Uterus (tissue), 4 donors: ENCODE measurements around the gene TXK. TPM values are rescaled to one million over a fixed set of nuclear protein-coding genes. Genes with fewer than 3 reads are reported as not detected.

Source experiments
- DNase-seq, 2 donors: peaks; one replicate each; pipeline ENCODE4 v3.0.0-alpha.2; 2019 to 2020
- H3K27ac ChIP-seq, 2 donors: fragments of 200-600 bp; sonication (generic); 1 replicate in 1 of 2; 2 replicates in 1 of 2; pipeline ENCODE4 v1.5.1; 2016 to 2018
- H3K27me3 ChIP-seq, 2 donors: fragments of 200-600 bp; sonication (generic); one replicate each; pipeline ENCODE4 v1.5.1; 2018 to 2019; ENCODE audit warnings: control low read depth in 1 of 2
- H3K36me3 ChIP-seq, 2 donors: fragments of 200-600 bp; sonication (generic); one replicate each; pipeline ENCODE4 v1.5.1; 2019; ENCODE audit warnings: control low read depth in 1 of 2
- H3K4me1 ChIP-seq, 2 donors: fragments of 200-600 bp; sonication (generic); one replicate each; pipeline ENCODE4 v1.5.1; 2018 to 2019; ENCODE audit warnings: control low read depth in 1 of 2
- H3K4me3 ChIP-seq, 2 donors: fragments of 200-600 bp; sonication (generic); 1 replicate in 1 of 2; 2 replicates in 1 of 2; pipeline ENCODE4 v1.5.1; 2018 to 2019; ENCODE audit warnings: mild to moderate bottlenecking in 1 of 2
- H3K9me3 ChIP-seq, 2 donors: fragments of 200-600 bp; sonication (generic); one replicate each; pipeline ENCODE4 v1.5.1; 2019; ENCODE audit warnings: control low read depth in 1 of 2
- CTCF ChIP-seq, 4 experiments: fragments of 200-600 bp in 2 of 4; fragments of 450-650 bp in 2 of 4; sonication (generic) in 2 of 4; IDR thresholded peaks; one replicate each; pipeline ENCODE4 v1.5.1; 2016 to 2019; ENCODE audit warnings: antibody characterized with exemption in 4 of 4, mild to moderate bottlenecking in 2 of 4, moderate library complexity in 1 of 4
- POLR2A ChIP-seq, 2 donors: fragments of 450-650 bp; IDR thresholded peaks; one replicate each; pipeline ENCODE4 v1.6.1; 2016; ENCODE audit warnings: antibody characterized with exemption in 2 of 2, mild to moderate bottlenecking in 1 of 2, moderate library complexity in 1 of 2
- intact Hi-C: fragments of 100-400 bp; cut with DNase I; formaldehyde crosslinking; loops from one replicate; pipeline ENCODE4 v1.15.1; 2023; ENCODE audit warnings: low total_unique reads
- total RNA-seq, 4 donors: library from RNA; depleted of rRNA in 3 of 4; stranded (reverse); fragments of >200 nt in 3 of 4; gene quantifications; one replicate each; pipeline versions ENCODE4 v1.1.0 to v1.2.4, GENCODE V29; 2014 to 2023
- donor health status: DM: yes; HTN: yes; CAD: no.

The TXK gene
- total RNA-seq, 4 donors from 2014 or later: 1.3 to 6.4 (median 3.1) TPM; not detected in 1

- Histone ChIP-seq H3K36me3 (no peaks in the 10 kb centered on the region), H3K27me3 (no peaks in the 10 kb centered on the region), H3K4me3 (no peak overlapping the region), H3K9me3 (no peaks in the 10 kb centered on the region), H3K27ac (no peak overlapping the region), H3K4me1 (no peaks in the 10 kb centered on the region)
- TF ChIP-seq CTCF (IDR thresholded peaks at IDR 0.05) (no peak), POLR2A (IDR thresholded peaks at IDR 0.05) (no peak)
- no peak for DNase-seq
- intact Hi-C loops: no loop called here
Measured at GRCh38 chr4:48163746-48164145, 29.7 kb upstream of the TXK start.

GRCh38 chr4:48162162-48162561 is 28.1 kb upstream of the TXK start:
- Histone ChIP-seq H3K36me3 (no peaks in the 10 kb centered on the region), H3K27me3 (no peaks in the 10 kb centered on the region), H3K9me3 (no peaks in the 10 kb centered on the region), H3K4me3 (no peak overlapping the region), H3K27ac (no peak overlapping the region), H3K4me1 (no peaks in the 10 kb centered on the region)
- intact Hi-C loops: no loop called here
- DNase-seq: no peak
- TF ChIP-seq CTCF (IDR thresholded peaks at IDR 0.05): no peak
- no peak for TF ChIP-seq POLR2A (IDR thresholded peaks at IDR 0.05)

- Histone ChIP-seq H3K4me3 (no peak overlapping the region), H3K27me3 (no peaks in the 10 kb centered on the region), H3K4me1 (no peaks in the 10 kb centered on the region), H3K9me3 (peaks cover 0 to 15% of the 10 kb centered on the region in 2 donors), H3K36me3 (no peaks in the 10 kb centered on the region), H3K27ac (no peak overlapping the region)
- intact Hi-C loops: no loop called here
- TF ChIP-seq CTCF (IDR thresholded peaks at IDR 0.05) (no peak), POLR2A (IDR thresholded peaks at IDR 0.05) (no peak)
- DNase-seq: no peak
Measured at GRCh38 chr4:48157271-48157670, 23.2 kb upstream of the TXK start.

GRCh38 chr4:48156423-48156822 is 22.4 kb upstream of the TXK start:
- Histone ChIP-seq H3K4me3 (no peak overlapping the region), H3K4me1 (no peaks in the 10 kb centered on the region), H3K36me3 (no peaks in the 10 kb centered on the region), H3K27ac (no peak overlapping the region), H3K27me3 (no peaks in the 10 kb centered on the region), H3K9me3 (peaks cover 0 to 15% of the 10 kb centered on the region in 2 donors)
- TF ChIP-seq POLR2A (IDR thresholded peaks at IDR 0.05) (no peak), CTCF (IDR thresholded peaks at IDR 0.05) (no peak)
- intact Hi-C loops: no loop called here
- DNase-seq: no peak

- Histone ChIP-seq H3K27ac (no peak overlapping the region), H3K36me3 (no peaks in the 10 kb centered on the region), H3K9me3 (peaks cover 0 to 15% of the 10 kb centered on the region in 2 donors), H3K4me3 (no peak overlapping the region), H3K27me3 (no peaks in the 10 kb centered on the region), H3K4me1 (no peaks in the 10 kb centered on the region)
- no peak for DNase-seq
- intact Hi-C loops: no loop called here
- no peak for TF ChIP-seq POLR2A (IDR thresholded peaks at IDR 0.05)
- no peak for TF ChIP-seq CTCF (IDR thresholded peaks at IDR 0.05)
Measured at GRCh38 chr4:48153791-48154550, 19.9 kb upstream of the TXK start.
